HG03558 (cell line): Measurements from ENCODE around the gene UBQLN4.

Experiments
- ATAC-seq: cut with Tn5 transposase; IDR thresholded peaks from one replicate; pipeline ENCODE4 v1.9.1; 2021; ENCODE audit warnings: moderate number of reproducible peaks; ENCODE audit not compliant: unreplicated experiment; ENCODE audit errors: extremely low read depth

Gene UBQLN4

GRCh38 chr1:156020293-156021092 is 33.1 kb downstream of the UBQLN4 start, which contains the start of gene SSR2:
Gene SSR2, minus strand, starts transcription at chr1:156020951. Its CDS starts 784 bp downstream, at chr1:156020167.
- peak; percentile 82 for ATAC-seq

GRCh38 chr1:156019946-156020292 is 33.7 kb downstream of the UBQLN4 start:
- ATAC-seq: no peak

GRCh38 chr1:156014829-156015228 is 38.8 kb downstream of the UBQLN4 start:
- no peak for ATAC-seq

GRCh38 chr1:156012051-156012817 is 41.4 kb downstream of the UBQLN4 start:
- peak; percentile 45 for ATAC-seq

- no peak for ATAC-seq
These were observed 44.2 kb downstream of the UBQLN4 start for GRCh38 chr1:156009404-156009803.

GRCh38 chr1:156006666-156007376 is 46.8 kb downstream of the UBQLN4 start:
- no peak for ATAC-seq

- no peak for ATAC-seq
These were observed 48.6 kb downstream of the UBQLN4 start for GRCh38 chr1:156004843-156005584.

- ATAC-seq: no peak
These were observed 49.7 kb downstream of the UBQLN4 start for GRCh38 chr1:156003923-156004188.

- no peak for ATAC-seq
These were observed 51.2 kb downstream of the UBQLN4 start for GRCh38 chr1:156002188-156002911.

- ATAC-seq: no peak
These were observed 51.9 kb downstream of the UBQLN4 start for GRCh38 chr1:156001662-156002171.

- no peak for ATAC-seq
These were observed 52.5 kb downstream of the UBQLN4 start for GRCh38 chr1:156001021-156001661.

- ATAC-seq: no peak
These were observed 53.6 kb downstream of the UBQLN4 start for GRCh38 chr1:155999964-156000363.

GRCh38 chr1:155996166-155996565 is 57.4 kb downstream of the UBQLN4 start:
- no peak for ATAC-seq

- no peak for ATAC-seq
These were observed 60.0 kb downstream of the UBQLN4 start for GRCh38 chr1:155993595-155993994.

GRCh38 chr1:155990005-155990739 is 63.4 kb downstream of the UBQLN4 start:
- ATAC-seq: no peak

GRCh38 chr1:155989242-155990004 is 64.2 kb downstream of the UBQLN4 start:
- no peak for ATAC-seq
